ENCODE data around the gene POMT2.

POMT2 gene

GRCh38 chr14:77257700-77258099 lies 63.0 kb downstream of the POMT2 start:
- no peak for DNase-seq (ENCODE audit: insufficient read length, low spot score)
- TF ChIP-seq PAX5 (IDR thresholded peaks at IDR 0.05; ENCODE audit: insufficient read depth, low read length, severe bottlenecking) (no peak), SPI1 (IDR thresholded peaks at IDR 0.05; ENCODE audit: low read depth, low read length) (no peak), POU2F2 (IDR thresholded peaks at IDR 0.05; ENCODE audit: low read depth, low read length) (no peak), POLR2AphosphoS5 (IDR thresholded peaks at IDR 0.05; ENCODE audit: low read depth, low read length) (no peak), POLR2A (IDR thresholded peaks at IDR 0.05; ENCODE audit: low read depth, low read length) (no peak), TAF1 (IDR thresholded peaks at IDR 0.05; ENCODE audit: low read depth, low read length) (no peak)
- no peak for FAIRE-seq

GRCh38 chr14:77256694-77257093 lies 64.0 kb downstream of the POMT2 start:
- DNase-seq (ENCODE audit: insufficient read length, low spot score) (no peak), FAIRE-seq (no peak)
- TF ChIP-seq PAX5 (IDR thresholded peaks at IDR 0.05; ENCODE audit: insufficient read depth, low read length, severe bottlenecking): no peak
- TF ChIP-seq TAF1 (IDR thresholded peaks at IDR 0.05; ENCODE audit: low read depth, low read length): no peak
- TF ChIP-seq POLR2AphosphoS5 (IDR thresholded peaks at IDR 0.05; ENCODE audit: low read depth, low read length): no peak
- TF ChIP-seq SPI1 (IDR thresholded peaks at IDR 0.05; ENCODE audit: low read depth, low read length): no peak
- no peak for TF ChIP-seq POU2F2 (IDR thresholded peaks at IDR 0.05; ENCODE audit: low read depth, low read length)
- TF ChIP-seq POLR2A (IDR thresholded peaks at IDR 0.05; ENCODE audit: low read depth, low read length): no peak

GRCh38 chr14:77253333-77254190 lies 67.1 kb downstream of the POMT2 start:
- DNase-seq (ENCODE audit: insufficient read length, low spot score) (no peak), FAIRE-seq (no peak)
- TF ChIP-seq SPI1 (IDR thresholded peaks at IDR 0.05; ENCODE audit: low read depth, low read length): no peak

DNA sequence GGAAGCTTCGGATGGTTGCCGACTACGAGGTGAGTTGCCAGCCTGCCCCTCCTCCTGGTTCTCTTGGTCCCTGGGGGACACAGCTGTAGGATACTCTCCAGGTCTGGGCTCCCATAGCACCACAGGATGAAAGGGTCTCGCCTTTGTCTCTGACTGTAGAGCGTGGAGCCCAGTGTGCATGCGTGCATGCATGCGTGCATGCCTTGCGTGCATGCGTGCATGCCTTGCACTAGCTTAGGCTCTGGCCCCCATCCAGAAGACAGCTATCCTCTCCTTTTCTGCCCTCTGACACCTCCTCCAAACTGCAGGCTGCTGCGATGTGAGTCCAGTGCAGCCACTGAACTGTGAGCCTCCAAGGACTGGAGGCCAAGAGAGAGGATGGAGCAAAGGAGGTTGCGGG lies 68.8 kb downstream of the POMT2 start:
- FAIRE-seq (no peak), DNase-seq (ENCODE audit: insufficient read length, low spot score) (no peak)
- no peak for TF ChIP-seq PAX5 (IDR thresholded peaks at IDR 0.05; ENCODE audit: insufficient read depth, low read length, severe bottlenecking)
- no peak for TF ChIP-seq SPI1 (IDR thresholded peaks at IDR 0.05; ENCODE audit: low read depth, low read length)
- no peak for TF ChIP-seq POLR2A (IDR thresholded peaks at IDR 0.05; ENCODE audit: low read depth, low read length)
- TF ChIP-seq POLR2AphosphoS5 (IDR thresholded peaks at IDR 0.05; ENCODE audit: low read depth, low read length): no peak
- TF ChIP-seq POU2F2 (IDR thresholded peaks at IDR 0.05; ENCODE audit: low read depth, low read length): no peak
- no peak for TF ChIP-seq TAF1 (IDR thresholded peaks at IDR 0.05; ENCODE audit: low read depth, low read length)

GRCh38 chr14:77250927-77251326 lies 69.8 kb downstream of the POMT2 start:
- DNase-seq (ENCODE audit: insufficient read length, low spot score) (no peak), FAIRE-seq (no peak)
- TF ChIP-seq SPI1 (IDR thresholded peaks at IDR 0.05; ENCODE audit: low read depth, low read length) (no peak), PAX5 (IDR thresholded peaks at IDR 0.05; ENCODE audit: insufficient read depth, low read length, severe bottlenecking) (no peak), POLR2A (IDR thresholded peaks at IDR 0.05; ENCODE audit: low read depth, low read length) (no peak), POU2F2 (IDR thresholded peaks at IDR 0.05; ENCODE audit: low read depth, low read length) (no peak), TAF1 (IDR thresholded peaks at IDR 0.05; ENCODE audit: low read depth, low read length) (no peak), POLR2AphosphoS5 (IDR thresholded peaks at IDR 0.05; ENCODE audit: low read depth, low read length) (no peak)

- FAIRE-seq (no peak), DNase-seq (ENCODE audit: insufficient read length, low spot score) (no peak)
These were observed 71.4 kb downstream of the POMT2 start for GRCh38 chr14:77249286-77249685.

DNA sequence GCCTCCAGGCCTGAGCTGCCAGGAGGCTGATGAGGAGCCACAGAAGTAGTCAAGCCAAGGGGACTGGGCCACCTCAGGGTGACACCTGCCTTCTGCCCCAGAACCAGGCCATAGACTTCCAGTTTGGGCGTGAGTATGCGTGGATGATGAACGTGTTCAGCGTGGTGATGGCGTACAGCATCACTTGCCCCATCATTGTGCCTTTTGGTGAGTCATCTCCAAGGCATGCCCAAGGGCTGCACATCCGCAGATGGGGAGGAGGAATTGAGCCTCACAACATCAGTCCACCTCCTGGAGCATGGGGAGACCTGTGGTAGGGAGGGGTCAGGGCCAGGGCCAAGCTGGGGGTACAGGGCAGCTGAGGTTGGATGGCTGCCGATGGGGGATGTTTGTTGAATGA lies 72.0 kb downstream of the POMT2 start:
- DNase-seq (ENCODE audit: insufficient read length, low spot score) (no peak), FAIRE-seq (no peak)
- TF ChIP-seq POLR2A (IDR thresholded peaks at IDR 0.05; ENCODE audit: low read depth, low read length) (no peak), TAF1 (IDR thresholded peaks at IDR 0.05; ENCODE audit: low read depth, low read length) (no peak), PAX5 (IDR thresholded peaks at IDR 0.05; ENCODE audit: insufficient read depth, low read length, severe bottlenecking) (no peak), SPI1 (IDR thresholded peaks at IDR 0.05; ENCODE audit: low read depth, low read length) (no peak), POU2F2 (IDR thresholded peaks at IDR 0.05; ENCODE audit: low read depth, low read length) (no peak), POLR2AphosphoS5 (IDR thresholded peaks at IDR 0.05; ENCODE audit: low read depth, low read length) (no peak)

More at GRCh38 chr14:77249286-77249685, 71.4 kb downstream of the POMT2 start:
- no peak for TF ChIP-seq TAF1 (IDR thresholded peaks at IDR 0.05; ENCODE audit: low read depth, low read length)
- TF ChIP-seq POLR2AphosphoS5 (IDR thresholded peaks at IDR 0.05; ENCODE audit: low read depth, low read length): no peak
- no peak for TF ChIP-seq PAX5 (IDR thresholded peaks at IDR 0.05; ENCODE audit: insufficient read depth, low read length, severe bottlenecking)
- no peak for TF ChIP-seq POLR2A (IDR thresholded peaks at IDR 0.05; ENCODE audit: low read depth, low read length)
- no peak for TF ChIP-seq SPI1 (IDR thresholded peaks at IDR 0.05; ENCODE audit: low read depth, low read length)
- no peak for TF ChIP-seq POU2F2 (IDR thresholded peaks at IDR 0.05; ENCODE audit: low read depth, low read length)

DNA sequence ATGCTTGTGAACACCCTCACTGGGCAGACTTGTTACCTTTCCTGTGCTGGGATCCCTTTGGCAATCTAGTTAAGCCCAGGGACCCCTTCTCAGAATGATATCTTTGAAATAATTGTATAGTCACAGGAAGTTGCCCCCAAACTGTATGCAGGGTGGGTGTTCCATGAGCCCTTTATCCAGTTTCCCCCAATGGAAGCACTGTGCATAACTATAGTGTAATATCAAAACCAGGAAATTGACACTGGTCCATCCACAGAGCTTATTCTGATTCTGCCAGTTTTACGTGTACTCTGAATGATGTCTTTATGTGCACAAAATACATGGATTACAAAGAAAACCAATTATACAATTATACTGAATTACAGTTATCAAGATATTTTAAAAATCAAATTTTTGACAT lies 73.9 kb downstream of the POMT2 start:
- DNase-seq (ENCODE audit: insufficient read length, low spot score) (no peak), FAIRE-seq (no peak)
- TF ChIP-seq TAF1 (IDR thresholded peaks at IDR 0.05; ENCODE audit: low read depth, low read length) (no peak), POLR2AphosphoS5 (IDR thresholded peaks at IDR 0.05; ENCODE audit: low read depth, low read length) (no peak), SPI1 (IDR thresholded peaks at IDR 0.05; ENCODE audit: low read depth, low read length) (no peak), POU2F2 (IDR thresholded peaks at IDR 0.05; ENCODE audit: low read depth, low read length) (no peak), PAX5 (IDR thresholded peaks at IDR 0.05; ENCODE audit: insufficient read depth, low read length, severe bottlenecking) (no peak), POLR2A (IDR thresholded peaks at IDR 0.05; ENCODE audit: low read depth, low read length) (no peak)

GRCh38 chr14:77245820-77246219 lies 74.9 kb downstream of the POMT2 start:
- TF ChIP-seq PAX5 (IDR thresholded peaks at IDR 0.05; ENCODE audit: insufficient read depth, low read length, severe bottlenecking): no peak
- DNase-seq (ENCODE audit: insufficient read length, low spot score): no peak
- FAIRE-seq: peak; percentile 28

DNA sequence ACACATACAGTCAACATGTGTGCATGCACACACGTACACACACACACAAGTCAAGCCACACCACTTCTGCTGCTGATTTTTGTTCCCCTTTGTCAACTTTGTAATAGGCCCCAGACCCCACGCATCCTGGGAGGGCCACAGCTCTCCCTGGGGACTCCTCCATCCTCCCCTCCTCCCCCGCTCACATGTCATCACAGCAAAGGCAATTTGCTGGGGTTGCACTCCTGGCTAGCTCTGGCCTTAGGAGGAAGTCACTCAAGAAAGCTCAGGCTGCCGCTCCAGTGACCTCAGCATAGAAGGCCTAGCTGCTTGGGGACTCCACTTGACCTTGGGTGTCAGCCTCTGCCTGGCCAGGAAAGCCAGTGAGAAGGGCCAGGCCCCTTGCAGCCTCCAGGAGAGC lies 76.8 kb downstream of the POMT2 start:
- no peak for DNase-seq (ENCODE audit: insufficient read length, low spot score)
- no peak for FAIRE-seq
- TF ChIP-seq POU2F2 (IDR thresholded peaks at IDR 0.05; ENCODE audit: low read depth, low read length) (no peak), TAF1 (IDR thresholded peaks at IDR 0.05; ENCODE audit: low read depth, low read length) (no peak), PAX5 (IDR thresholded peaks at IDR 0.05; ENCODE audit: insufficient read depth, low read length, severe bottlenecking) (no peak), POLR2A (IDR thresholded peaks at IDR 0.05; ENCODE audit: low read depth, low read length) (no peak), POLR2AphosphoS5 (IDR thresholded peaks at IDR 0.05; ENCODE audit: low read depth, low read length) (no peak), SPI1 (IDR thresholded peaks at IDR 0.05; ENCODE audit: low read depth, low read length) (no peak)

Data from GM12891 (cell line).